Measurements from ENCODE around the gene CDO1. TPM values are rescaled to one million over a fixed set of nuclear protein-coding genes. Genes with fewer than 3 reads are reported as not detected.
A peak's percentile ranks its signal among the peaks of the same experiment; 100 is the strongest.

CDO1 gene
- total and polyA plus RNA-seq, 9 of the 15 experiments (the other 6 are each of a cell fraction or from before 2014, with no cell fraction given), result 0.16 to 0.22 TPM; not detected in 7

- DNase-seq (ENCODE audit: extremely low read depth in 1 of 4, low spot score in 3 of 4) (no peak), ATAC-seq (no peak), FAIRE-seq (no peak)
- WGBS (ENCODE audit: insufficient coverage, low coverage, missing lambda C conversion rate), result 0% methylated on average over 2 of the region's 2 CpGs
- BruUV-seq (replicated peaks), result no TSS peak
- no peak for TF ChIP-seq IFI16 (CRISPR knock-in tag; IDR thresholded peaks at IDR 0.05)
- TF ChIP-seq CHD1 (IDR thresholded peaks at IDR 0.05; ENCODE audit: low read length), result no peak
- 0 out of 2 replicates have a peak, but pooled peaks have one; percentile 30 for TF ChIP-seq CEBPB (tag; IDR thresholded peaks at IDR 0.05)
- TF ChIP-seq ZNF695 (CRISPR knock-in tag; IDR thresholded peaks at IDR 0.05), result no peak
- no peak for TF ChIP-seq CEBPG (CRISPR knock-in tag; IDR thresholded peaks at IDR 0.05)
- TF ChIP-seq CEBPG (tag; conservative IDR thresholded peaks at IDR 0.05 in 1 of 2, IDR thresholded peaks at IDR 0.05 in 1 of 2), result peak in 1 of 2 experiments; percentile 63; a peak in 2 of 4 replicates
- Histone ChIP-seq H3K4me2 (ENCODE audit: insufficient read depth, low read length) (no peak overlapping the region), H3K9me1 (ENCODE audit: control insufficient read depth, insufficient read depth, low read length) (no peaks in the 10 kb centered on the region), H3K9ac (ENCODE audit: insufficient read depth in 1 of 2, low read depth in 2 of 2, low read length in 2 of 2) (no peak overlapping the region), H3K27ac (ENCODE audit: extremely low read depth, low read depth, low read length) (no peak overlapping the region), H3K79me2 (ENCODE audit: control insufficient read depth, insufficient read depth, low read length) (no peaks in the 10 kb centered on the region), H3K36me3 (ENCODE audit: control insufficient read depth, insufficient read depth, low read length) (no peaks in the 10 kb centered on the region), H3K4me3 (no peak overlapping the region), H3K27me3 (ENCODE audit: control insufficient read depth in 2 of 2, insufficient read depth in 2 of 2, low read length in 2 of 2) (peaks cover 0 to 5% of the 10 kb centered on the region in 2 experiments; a peak in 2 of 5 replicates), H3K9me3 (replicated peaks; ENCODE audit: control insufficient read depth, insufficient read depth, low read depth, low read length) (no peaks in the 10 kb centered on the region), H3K4me1 (replicated peaks in 1 of 2; ENCODE audit: control insufficient read depth in 2 of 2, insufficient read depth in 2 of 2, low read length in 2 of 2) (no peaks in the 10 kb centered on the region), H4K20me1 (replicated peaks; ENCODE audit: control insufficient read depth, insufficient read depth, low read length) (no peaks in the 10 kb centered on the region), H2AFZ (ENCODE audit: low read depth, low read length) (no peak overlapping the region)
- POLR2A ChIA-PET, result no interaction called here
- CTCF ChIA-PET (ENCODE audit: low intra/inter-chr PET ratio), result no interaction called here
- intact Hi-C loops (cut with micrococcal nuclease), result no loop called here
- in situ Hi-C loops (cut with MboI), result no loop called here
Measured at GRCh38 chr5:115798252-115798651, 18.2 kb downstream of the CDO1 start.

GRCh38 chr5:115796656-115797055 lies 19.8 kb downstream of the CDO1 start:
- WGBS (ENCODE audit: insufficient coverage, low coverage, missing lambda C conversion rate), result 0% methylated on average over 3 of the region's 3 CpGs
- Histone ChIP-seq H3K9me3 (replicated peaks; ENCODE audit: control insufficient read depth, insufficient read depth, low read depth, low read length) (no peaks in the 10 kb centered on the region), H3K4me3 (no peak overlapping the region), H3K9ac (ENCODE audit: insufficient read depth in 1 of 2, low read depth in 2 of 2, low read length in 2 of 2) (no peak overlapping the region), H3K27me3 (ENCODE audit: control insufficient read depth in 2 of 2, insufficient read depth in 2 of 2, low read length in 2 of 2) (no peaks in the 10 kb centered on the region; a peak in 1 of 5 replicates), H2AFZ (ENCODE audit: low read depth, low read length) (no peak overlapping the region), H4K20me1 (replicated peaks; ENCODE audit: control insufficient read depth, insufficient read depth, low read length) (no peaks in the 10 kb centered on the region), H3K27ac (ENCODE audit: extremely low read depth, low read depth, low read length) (no peak overlapping the region), H3K4me2 (ENCODE audit: insufficient read depth, low read length) (no peak overlapping the region), H3K9me1 (ENCODE audit: control insufficient read depth, insufficient read depth, low read length) (no peaks in the 10 kb centered on the region), H3K4me1 (replicated peaks in 1 of 2; ENCODE audit: control insufficient read depth in 2 of 2, insufficient read depth in 2 of 2, low read length in 2 of 2) (no peaks in the 10 kb centered on the region), H3K79me2 (ENCODE audit: control insufficient read depth, insufficient read depth, low read length) (no peaks in the 10 kb centered on the region), H3K36me3 (ENCODE audit: control insufficient read depth, insufficient read depth, low read length) (no peaks in the 10 kb centered on the region)
- FAIRE-seq (no peak), ATAC-seq (no peak), DNase-seq (ENCODE audit: extremely low read depth in 1 of 4, low spot score in 3 of 4) (no peak)
- in situ Hi-C loops (cut with MboI) (no loop called here), intact Hi-C loops (cut with micrococcal nuclease) (no loop called here)
- ChIA-PET POLR2A (no interaction called here), CTCF (ENCODE audit: low intra/inter-chr PET ratio) (interaction anchor here (0.6 kb wide), 1 partner anchor 1431 kb away, joined by 5 read pairs; no protein-coding TSS in a partner anchor)
- no TSS peak for BruUV-seq (replicated peaks)
- TF ChIP-seq MTA2 (IDR thresholded peaks at IDR 0.05; ENCODE audit: low read depth), result no peak
- TF ChIP-seq ZBTB26 (CRISPR knock-in tag; IDR thresholded peaks at IDR 0.05), result no peak
- TF ChIP-seq KLF16 (IDR thresholded peaks at IDR 0.05), result no peak
- TF ChIP-seq ZFP36 (IDR thresholded peaks at IDR 0.05; ENCODE audit: low read depth, low read length, partially characterized antibody), result no peak
- no peak for TF ChIP-seq EHMT2 (IDR thresholded peaks at IDR 0.05)
- TF ChIP-seq C11orf30 (IDR thresholded peaks at IDR 0.05; ENCODE audit: low read depth), result no peak
- TF ChIP-seq MYC (IDR thresholded peaks at IDR 0.05; ENCODE audit: low read depth, low read length), result no peak
- no peak for TF ChIP-seq MYC (CRISPR knock-in tag; IDR thresholded peaks at IDR 0.05; ENCODE audit: borderline replicate concordance, low read depth)
- no peak for TF ChIP-seq COPS2 (conservative IDR thresholded peaks at IDR 0.05)
- TF ChIP-seq RBFOX2 (IDR thresholded peaks at IDR 0.05; ENCODE audit: low read depth, low read length), result no peak
